Endothelial cell of umbilical vein (primary cell): ENCODE results near the gene CUEDC2. TPM values are rescaled to one million over a fixed set of nuclear protein-coding genes. Genes with fewer than 3 reads are reported as not detected.

Experiments
- BruUV-seq: library from RNA; stranded (reverse); fragments of 400-500 nt; replicated peaks from 2 replicates; lab custom pipeline; 2021; lab: Mats Ljungman, UMichigan
- CTCF ChIA-PET: fragments of 300-600, 350-600 bp; sonication (Branson Sonifier 250); formaldehyde crosslinking; loops from one replicate; lab custom pipeline; 2021; ENCODE audit warnings: antibody characterized with exemption, inconsistent platforms; lab: Charles Lee
- POLR2A ChIA-PET: fragments of 300-600, 350-600 bp; sonication (Branson Sonifier 250); formaldehyde crosslinking; loops from one replicate; lab custom pipeline; 2021; ENCODE audit warnings: antibody characterized with exemption, inconsistent platforms; lab: Charles Lee
- DNase-seq: peaks from one replicate; pipeline ENCODE4 v3.0.0-alpha.2; 2011; ENCODE audit warnings: low read depth, low spot score
- FAIRE-seq: peaks from 2 replicates; lab custom pipeline; 2011; peaks lifted over from hg19 to GRCh38; lab: Jason Lieb, UNC
- H2AFZ ChIP-seq: 2 replicates; pipeline ENCODE4 v1.6.0; 2012; ENCODE audit warnings: low read depth, low read length, control low read depth, inconsistent platforms
- H3K27ac ChIP-seq: 2 replicates; pipeline ENCODE4 v1.5.1; 2011; ENCODE audit warnings: low read depth, mild to moderate bottlenecking, control low read depth, low read length, moderate library complexity; ENCODE audit not compliant: insufficient read depth
- H3K27me3 ChIP-seq, 2 experiments: 2 replicates each; pipeline versions ENCODE4 v1.6.0 to v1.6.1; 2011; ENCODE audit warnings: low read length in 2 of 2, mixed read lengths in 1 of 2; ENCODE audit not compliant: control insufficient read depth in 2 of 2, insufficient read depth in 2 of 2
- H3K36me3 ChIP-seq, 2 experiments: 2 replicates in 1 of 2; 3 replicates in 1 of 2; pipeline ENCODE4 v1.5.1; 2011; ENCODE audit warnings: low read length in 2 of 2, mild to moderate bottlenecking in 1 of 2, moderate library complexity in 1 of 2; ENCODE audit not compliant: control insufficient read depth in 2 of 2, insufficient read depth in 2 of 2; ENCODE audit errors: extremely low read depth in 1 of 2
- H3K4me1 ChIP-seq: 3 replicates; pipeline ENCODE4 v1.5.1; 2011; ENCODE audit warnings: mild to moderate bottlenecking, low read length; ENCODE audit not compliant: control insufficient read depth, insufficient read depth; ENCODE audit errors: extremely low read depth
- H3K4me2 ChIP-seq: 2 replicates; pipeline ENCODE4 v1.6.1; 2011; ENCODE audit warnings: low read length, control low read depth, mixed read lengths; ENCODE audit not compliant: insufficient read depth
- H3K4me3 ChIP-seq, 3 experiments: fragments of 200-600 bp in 1 of 3; sonication (generic), shearing (Covaris generic) in 1 of 3; replicated peaks in 1 of 3; 2 replicates each; pipeline ENCODE4 v1.5.1; 2011 to 2016; ENCODE audit warnings: control low read depth in 3 of 3, low read length in 3 of 3, mild to moderate bottlenecking in 2 of 3, inconsistent platforms in 1 of 3, low read depth in 1 of 3, moderate library complexity in 1 of 3; ENCODE audit not compliant: insufficient read depth in 1 of 3
- H3K79me2 ChIP-seq: 2 replicates; pipeline ENCODE4 v1.6.0; 2012; ENCODE audit warnings: low read length, inconsistent platforms; ENCODE audit not compliant: control insufficient read depth, insufficient read depth
- H3K9ac ChIP-seq: replicated peaks from 2 replicates; pipeline ENCODE3; 2011; ENCODE audit warnings: low read length, control low read depth; ENCODE audit not compliant: insufficient read depth; ENCODE audit errors: extremely low read depth
- H3K9me1 ChIP-seq: replicated peaks from 3 replicates; pipeline ENCODE4 v1.6.0; 2011; ENCODE audit warnings: mild to moderate bottlenecking, low read length; ENCODE audit not compliant: control insufficient read depth, insufficient read depth; ENCODE audit errors: extremely low read depth
- H3K9me3 ChIP-seq: replicated peaks from 2 replicates; pipeline ENCODE4 v1.5.1; 2012; ENCODE audit warnings: low read length, inconsistent platforms; ENCODE audit not compliant: control insufficient read depth, insufficient read depth
- H4K20me1 ChIP-seq: replicated peaks from 2 replicates; pipeline ENCODE3; 2011; ENCODE audit warnings: mild to moderate bottlenecking, low read length; ENCODE audit not compliant: control insufficient read depth, insufficient read depth; ENCODE audit errors: extremely low read depth
- EZH2 ChIP-seq: IDR thresholded peaks from 2 replicates; pipeline ENCODE4 v1.6.1; 2012; ENCODE audit warnings: borderline replicate concordance, low read depth, mild to moderate bottlenecking, moderate library complexity, low read length, inconsistent platforms; ENCODE audit not compliant: severe bottlenecking
- FOS ChIP-seq: IDR thresholded peaks from 2 replicates; pipeline ENCODE4 v1.6.1; 2011; ENCODE audit warnings: mild to moderate bottlenecking, low read length, moderate library complexity, borderline replicate concordance; ENCODE audit not compliant: insufficient read depth
- GATA2 ChIP-seq: IDR thresholded peaks from 2 replicates; pipeline ENCODE4 v1.7.0; 2011; ENCODE audit warnings: low read depth, mild to moderate bottlenecking, moderate library complexity, mixed read lengths, low read length; ENCODE audit not compliant: insufficient read length, insufficient read depth
- JUN ChIP-seq: IDR thresholded peaks from 2 replicates; pipeline ENCODE4 v1.6.1; 2011; ENCODE audit warnings: borderline replicate concordance, low read depth; ENCODE audit not compliant: insufficient read length, insufficient read depth
- MYC ChIP-seq: IDR thresholded peaks from one replicate; pipeline ENCODE4 v1.6.1; 2011; ENCODE audit warnings: mild to moderate bottlenecking, low read depth, low read length
- POLR2A ChIP-seq: IDR thresholded peaks from 2 replicates; pipeline ENCODE4 v1.6.1; 2012; ENCODE audit warnings: low read depth, mild to moderate bottlenecking, control low read depth, low read length
- POLR2AphosphoS5 ChIP-seq: IDR thresholded peaks from 2 replicates; pipeline ENCODE4 v1.6.1; 2012; ENCODE audit warnings: low read depth, mild to moderate bottlenecking, control low read depth, low read length, moderate library complexity; ENCODE audit not compliant: insufficient read depth
- dilution Hi-C: fragments of 300-500 bp; cut with MboI; formaldehyde crosslinking; loops from one replicate; pipeline ENCODE4 v1.15.0; 2019; ENCODE audit warnings: low sequenced_read_pairs; ENCODE audit not compliant: extremely low pct_ligation_motif_present
- intact Hi-C: fragments of 100-400 bp; cut with micrococcal nuclease; formaldehyde crosslinking; loops from one replicate; pipeline ENCODE4 v1.10.0; 2022
- polyA plus RNA-seq, 4 experiments: library from polyadenylated mRNA; depleted of rRNA in 3 of 4; stranded (reverse) in 3 of 4; unstranded in 1 of 4; fragments of >200 nt; gene quantifications; 2 replicates each; pipeline versions ENCODE4 v1.2.1 to v1.2.3, GENCODE V29; 2011 to 2012; ENCODE audit warnings: missing spikeins in 1 of 4
- total RNA-seq: library from RNA; stranded (reverse); gene quantifications from 2 replicates; pipeline ENCODE4 v1.2.3, GENCODE V29; 2021
- TF ChIP-seq, protein P1 (sequence below): IDR thresholded peaks from 2 replicates; pipeline ENCODE4 v1.6.1; 2011; ENCODE audit not compliant: insufficient read depth, insufficient read length
- TF ChIP-seq, protein P2 (sequence below), 2 donors: IDR thresholded peaks; 1 replicate in 1 of 2; 2 replicates in 1 of 2; pipeline ENCODE4 v1.5.1; 2011; ENCODE audit warnings: low read length in 2 of 2, mild to moderate bottlenecking in 2 of 2, moderate library complexity in 2 of 2, control low read depth in 1 of 2, inconsistent platforms in 1 of 2, low read depth in 1 of 2; ENCODE audit not compliant: insufficient read depth in 1 of 2; ENCODE audit errors: extremely low read depth in 1 of 2

Gene CUEDC2
- total and polyA plus RNA-seq, 2 donors (not counting 3 experiments of a cell fraction or from before 2014, with no cell fraction given), result 61.5 to 96.7 TPM

DNA sequence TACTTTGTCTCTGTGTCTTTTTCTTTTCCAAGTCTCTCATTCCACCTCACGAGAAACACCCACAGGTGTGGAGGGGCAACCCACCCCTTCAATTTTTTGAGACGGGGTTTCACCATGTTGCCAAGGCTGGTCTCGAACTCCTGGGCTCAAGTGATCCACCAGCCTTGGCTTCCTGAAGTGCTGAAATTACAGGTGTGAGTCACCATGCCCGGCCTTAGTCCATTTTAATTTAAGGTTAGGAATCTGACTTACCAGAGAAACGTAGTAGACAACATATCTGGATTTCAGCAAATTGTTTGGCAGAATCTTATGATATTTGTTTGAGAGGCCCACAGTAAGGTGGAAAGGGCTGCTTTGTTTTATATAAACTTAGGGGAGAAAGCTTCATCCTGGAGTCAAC, 40.1 kb downstream of the CUEDC2 start:
- DNase-seq, result no peak
- dilution Hi-C loops (no loop called here), intact Hi-C loops (no loop called here)
- Histone ChIP-seq H3K27ac (no peak overlapping the region), H3K36me3 (peaks cover 0 to 3% of the 10 kb centered on the region in 2 experiments), H4K20me1 (no peaks in the 10 kb centered on the region), H2AFZ (no peak overlapping the region), H3K9me3 (no peaks in the 10 kb centered on the region), H3K9ac (no peak overlapping the region), H3K4me3 (no peak overlapping the region), H3K4me2 (no peak overlapping the region), H3K79me2 (no peaks in the 10 kb centered on the region), H3K27me3 (peaks cover 6% of the 10 kb centered on the region in 2 experiments), H3K4me1 (peaks cover 14% of the 10 kb centered on the region), H3K9me1 (no peaks in the 10 kb centered on the region)
- TF ChIP-seq POLR2A (no peak), FOS (no peak), MYC (no peak), JUN (no peak), GATA2 (no peak), EZH2 (no peak), POLR2AphosphoS5 (no peak)
- TF ChIP-seq, protein P1, sequence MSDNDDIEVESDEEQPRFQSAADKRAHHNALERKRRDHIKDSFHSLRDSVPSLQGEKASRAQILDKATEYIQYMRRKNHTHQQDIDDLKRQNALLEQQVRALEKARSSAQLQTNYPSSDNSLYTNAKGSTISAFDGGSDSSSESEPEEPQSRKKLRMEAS, result no peak
- TF ChIP-seq, protein P2, sequence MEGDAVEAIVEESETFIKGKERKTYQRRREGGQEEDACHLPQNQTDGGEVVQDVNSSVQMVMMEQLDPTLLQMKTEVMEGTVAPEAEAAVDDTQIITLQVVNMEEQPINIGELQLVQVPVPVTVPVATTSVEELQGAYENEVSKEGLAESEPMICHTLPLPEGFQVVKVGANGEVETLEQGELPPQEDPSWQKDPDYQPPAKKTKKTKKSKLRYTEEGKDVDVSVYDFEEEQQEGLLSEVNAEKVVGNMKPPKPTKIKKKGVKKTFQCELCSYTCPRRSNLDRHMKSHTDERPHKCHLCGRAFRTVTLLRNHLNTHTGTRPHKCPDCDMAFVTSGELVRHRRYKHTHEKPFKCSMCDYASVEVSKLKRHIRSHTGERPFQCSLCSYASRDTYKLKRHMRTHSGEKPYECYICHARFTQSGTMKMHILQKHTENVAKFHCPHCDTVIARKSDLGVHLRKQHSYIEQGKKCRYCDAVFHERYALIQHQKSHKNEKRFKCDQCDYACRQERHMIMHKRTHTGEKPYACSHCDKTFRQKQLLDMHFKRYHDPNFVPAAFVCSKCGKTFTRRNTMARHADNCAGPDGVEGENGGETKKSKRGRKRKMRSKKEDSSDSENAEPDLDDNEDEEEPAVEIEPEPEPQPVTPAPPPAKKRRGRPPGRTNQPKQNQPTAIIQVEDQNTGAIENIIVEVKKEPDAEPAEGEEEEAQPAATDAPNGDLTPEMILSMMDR (IDR thresholded peaks at IDR 0.05; ENCODE audit: extremely low read depth in 1 of 2, insufficient read depth in 1 of 2, low read depth in 1 of 2, low read length in 2 of 2), result no peak
- BruUV-seq, result no TSS peak
- ChIA-PET CTCF (interaction anchor here (2.4 to 9.2 kb wide), 3 partner anchors 87 to 191 kb away, joined by 23 to 168 read pairs (median 44); no protein-coding TSS in a partner anchor), POLR2A (no interaction called here)
- FAIRE-seq, result no peak
